Neural progenitor cell (in vitro differentiated cells): Measurements from ENCODE around the gene MVK. TPM values are rescaled to one million over a fixed set of nuclear protein-coding genes. Genes with fewer than 3 reads are reported as not detected.

Experiments
- DNase-seq: peaks from one replicate; pipeline ENCODE4 v3.0.0-alpha.2; 2016; ENCODE audit warnings: low spot score
- H2AFZ ChIP-seq: fragments of 200-600 bp; sonication (generic); replicated peaks from 2 replicates; pipeline ENCODE4 v1.6.1; 2016; ENCODE audit warnings: antibody characterized with exemption
- H3F3A ChIP-seq: fragments of 200-600 bp; sonication (generic); 2 replicates; pipeline ENCODE4 v1.6.1; 2016; ENCODE audit warnings: antibody characterized with exemption, low read depth
- H3K27ac ChIP-seq: fragments of 200-600 bp; sonication (generic); 2 replicates; pipeline ENCODE4 v1.5.1; 2016; ENCODE audit warnings: mild to moderate bottlenecking
- H3K27me3 ChIP-seq: fragments of 200-600 bp; sonication (generic); 2 replicates; pipeline ENCODE4 v1.6.1; 2016; ENCODE audit warnings: mild to moderate bottlenecking, moderate library complexity
- H3K36me3 ChIP-seq: fragments of 200-600 bp; sonication (generic); 2 replicates; pipeline ENCODE4 v1.5.1; 2016
- H3K4me1 ChIP-seq: fragments of 200-600 bp; sonication (generic); 2 replicates; pipeline ENCODE4 v1.6.1; 2016; ENCODE audit warnings: mixed run types
- H3K4me2 ChIP-seq: fragments of 200-600 bp; sonication (generic); 2 replicates; pipeline ENCODE4 v1.6.1; 2016
- H3K4me3 ChIP-seq: fragments of 200-600 bp; sonication (generic); 2 replicates; pipeline ENCODE4 v1.5.1; 2016
- H3K79me2 ChIP-seq: fragments of 200-600 bp; sonication (generic); 2 replicates; pipeline ENCODE4 v1.6.1; 2016; ENCODE audit warnings: low read depth
- H3K9ac ChIP-seq: fragments of 200-600 bp; sonication (generic); 2 replicates; pipeline ENCODE4 v1.6.1; 2016
- H3K9me3 ChIP-seq: fragments of 200-600 bp; sonication (generic); 2 replicates; pipeline ENCODE4 v1.5.1; 2016; ENCODE audit warnings: low read depth
- H4K20me1 ChIP-seq: fragments of 200-600 bp; sonication (generic); 2 replicates; pipeline ENCODE4 v1.6.1; 2016; ENCODE audit warnings: low read depth
- H3K27ac Mint-ChIP-seq: 3 replicates; pipeline ENCODE4 v1.8.0; 2021; ENCODE audit warnings: mixed read lengths
- H3K27me3 Mint-ChIP-seq: 2 replicates; pipeline ENCODE4 v1.8.0; 2022; ENCODE audit warnings: low read depth, mild to moderate bottlenecking, inconsistent platforms, moderate library complexity, mixed read lengths; ENCODE audit not compliant: insufficient read depth
- H3K36me3 Mint-ChIP-seq: 3 replicates; pipeline ENCODE4 v1.8.0; 2021; ENCODE audit warnings: mixed read lengths
- H3K4me1 Mint-ChIP-seq: 3 replicates; pipeline ENCODE4 v1.8.0; 2021; ENCODE audit warnings: mixed read lengths
- H3K4me3 Mint-ChIP-seq: 3 replicates; pipeline ENCODE4 v1.8.0; 2021; ENCODE audit warnings: mild to moderate bottlenecking, moderate library complexity, mixed read lengths
- H3K9me3 Mint-ChIP-seq: 3 replicates; pipeline ENCODE4 v1.8.0; 2020; ENCODE audit warnings: mixed read lengths
- EZH2 ChIP-seq: fragments of 200-600 bp; sonication (generic); IDR thresholded peaks from 2 replicates; pipeline ENCODE4 v1.6.1; 2017; ENCODE audit warnings: antibody characterized with exemption, mild to moderate bottlenecking, moderate library complexity
- EZH2phosphoT487 ChIP-seq: fragments of 200-600 bp; sonication (generic); IDR thresholded peaks from 2 replicates; pipeline ENCODE4 v1.6.1; 2017; ENCODE audit warnings: antibody characterized with exemption
- total RNA-seq: library from RNA; depleted of rRNA; stranded (reverse); fragments of >200 nt; gene quantifications from 2 replicates; pipeline ENCODE4 v1.2.3, GENCODE V29; 2015; ENCODE audit warnings: low replicate concordance
- TF ChIP-seq, protein P1 (sequence below): fragments of 200-600 bp; sonication (generic); IDR thresholded peaks from 2 replicates; pipeline ENCODE4 v1.5.1; 2017; ENCODE audit warnings: antibody characterized with exemption, mild to moderate bottlenecking

MVK gene
- total RNA-seq, 1 donor from 2014 or later = 8.3 TPM

DNA sequence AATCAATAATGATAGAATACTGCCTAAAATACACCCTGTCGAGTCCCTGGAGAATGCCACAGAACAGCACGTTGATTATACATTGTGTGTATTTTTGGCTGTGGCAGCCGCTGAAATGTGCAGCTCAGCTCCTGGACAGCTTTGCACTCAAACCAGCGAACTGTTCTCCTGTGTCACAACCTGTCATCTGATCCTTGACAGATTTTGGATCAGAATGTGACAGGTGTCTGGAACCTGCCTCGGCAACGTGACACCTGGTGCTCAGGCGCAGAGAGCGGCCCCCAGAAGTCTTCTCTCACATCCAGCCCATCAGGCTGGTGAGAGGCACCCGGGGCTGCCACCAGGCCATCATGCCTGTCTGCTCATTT lies 19.3 kb downstream of the MVK start:
- Histone ChIP-seq H3K9me3 (no peaks in the 10 kb centered on the region), H2AFZ (no peak overlapping the region), H3K79me2 (no peaks in the 10 kb centered on the region), H3K36me3 (no peaks in the 10 kb centered on the region), H3K4me1 (peaks cover 16% of the 10 kb centered on the region), H3K4me2 (no peak overlapping the region), H3K4me3 (no peak overlapping the region), H3K27ac (no peak overlapping the region), H3K9ac (no peak overlapping the region), H4K20me1 (no peaks in the 10 kb centered on the region), H3K27me3 (no peaks in the 10 kb centered on the region), H3F3A (peaks cover 14% of the 10 kb centered on the region)
- Mint-ChIP-seq H3K4me1 (peaks cover 30% of the 10 kb centered on the region), H3K27ac (no peak overlapping the region), H3K27me3 (peaks cover 3% of the 10 kb centered on the region), H3K9me3 (no peaks in the 10 kb centered on the region), H3K36me3 (peaks cover 15% of the 10 kb centered on the region), H3K4me3 (no peak overlapping the region)
- TF ChIP-seq EZH2 = no peak
- TF ChIP-seq, protein P1, sequence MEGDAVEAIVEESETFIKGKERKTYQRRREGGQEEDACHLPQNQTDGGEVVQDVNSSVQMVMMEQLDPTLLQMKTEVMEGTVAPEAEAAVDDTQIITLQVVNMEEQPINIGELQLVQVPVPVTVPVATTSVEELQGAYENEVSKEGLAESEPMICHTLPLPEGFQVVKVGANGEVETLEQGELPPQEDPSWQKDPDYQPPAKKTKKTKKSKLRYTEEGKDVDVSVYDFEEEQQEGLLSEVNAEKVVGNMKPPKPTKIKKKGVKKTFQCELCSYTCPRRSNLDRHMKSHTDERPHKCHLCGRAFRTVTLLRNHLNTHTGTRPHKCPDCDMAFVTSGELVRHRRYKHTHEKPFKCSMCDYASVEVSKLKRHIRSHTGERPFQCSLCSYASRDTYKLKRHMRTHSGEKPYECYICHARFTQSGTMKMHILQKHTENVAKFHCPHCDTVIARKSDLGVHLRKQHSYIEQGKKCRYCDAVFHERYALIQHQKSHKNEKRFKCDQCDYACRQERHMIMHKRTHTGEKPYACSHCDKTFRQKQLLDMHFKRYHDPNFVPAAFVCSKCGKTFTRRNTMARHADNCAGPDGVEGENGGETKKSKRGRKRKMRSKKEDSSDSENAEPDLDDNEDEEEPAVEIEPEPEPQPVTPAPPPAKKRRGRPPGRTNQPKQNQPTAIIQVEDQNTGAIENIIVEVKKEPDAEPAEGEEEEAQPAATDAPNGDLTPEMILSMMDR = no peak
- TF ChIP-seq EZH2phosphoT487 = no peak
- no peak for DNase-seq

DNA sequence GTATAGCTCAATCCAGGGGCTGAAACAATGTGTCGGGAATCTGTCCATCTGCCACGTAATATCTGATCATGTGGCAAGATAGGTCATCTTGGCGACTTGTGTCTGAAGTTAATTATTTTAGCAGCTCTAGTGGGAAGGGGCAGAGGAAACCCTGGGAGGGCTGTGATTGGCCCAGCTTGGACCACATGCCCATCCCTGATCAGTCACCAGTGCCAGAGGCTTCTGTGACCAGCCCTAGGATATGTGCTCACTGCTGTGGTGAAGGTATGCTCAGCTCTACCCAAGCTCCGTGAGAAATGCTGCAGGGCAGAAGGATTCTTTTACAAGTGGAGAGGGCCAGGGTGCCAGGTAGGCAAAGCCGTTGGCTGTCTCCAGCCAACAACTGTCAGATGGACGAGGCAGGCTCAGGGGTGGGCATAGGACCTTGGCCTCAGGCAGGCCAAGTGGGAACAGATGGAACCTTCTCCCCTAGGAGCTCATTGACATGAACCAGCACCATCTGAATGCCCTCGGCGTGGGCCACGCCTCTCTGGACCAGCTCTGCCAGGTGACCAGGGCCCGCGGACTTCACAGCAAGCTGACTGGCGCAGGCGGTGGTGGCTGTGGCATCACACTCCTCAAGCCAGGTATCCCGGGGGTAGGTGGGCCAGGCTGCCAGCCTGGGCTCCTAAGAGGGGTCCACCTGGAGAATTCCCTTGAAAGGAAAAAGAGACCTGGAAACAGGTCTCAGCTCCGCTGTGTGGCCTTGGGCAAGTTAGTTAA lies 21.1 kb downstream of the MVK start:
- H3K9me3 ChIP-seq = no peaks in the 10 kb centered on the region
- Mint-ChIP-seq H3K4me1 (peaks cover 25% of the 10 kb centered on the region), H3K4me3 (no peak overlapping the region), H3K36me3 (peaks cover 6% of the 10 kb centered on the region), H3K27me3 (peaks cover 2% of the 10 kb centered on the region), H3K9me3 (no peaks in the 10 kb centered on the region), H3K27ac (no peak overlapping the region)
- no peaks in the 10 kb centered on the region for H4K20me1 ChIP-seq
- no peak overlapping the region for H3K9ac ChIP-seq
- no peaks in the 10 kb centered on the region for H3K79me2 ChIP-seq
- no peaks in the 10 kb centered on the region for H3K27me3 ChIP-seq
- H3K4me3 ChIP-seq = no peak overlapping the region
- H3K4me1 ChIP-seq = peaks cover 13% of the 10 kb centered on the region
- no peak for DNase-seq
- no peaks in the 10 kb centered on the region for H3K36me3 ChIP-seq
- TF ChIP-seq, protein P1 = no peak
- TF ChIP-seq EZH2 (no peak), EZH2phosphoT487 (no peak)
- H2AFZ ChIP-seq = no peak overlapping the region
- H3F3A ChIP-seq = peaks cover 1% of the 10 kb centered on the region
- no peak overlapping the region for H3K4me2 ChIP-seq
- no peak overlapping the region for H3K27ac ChIP-seq

DNA sequence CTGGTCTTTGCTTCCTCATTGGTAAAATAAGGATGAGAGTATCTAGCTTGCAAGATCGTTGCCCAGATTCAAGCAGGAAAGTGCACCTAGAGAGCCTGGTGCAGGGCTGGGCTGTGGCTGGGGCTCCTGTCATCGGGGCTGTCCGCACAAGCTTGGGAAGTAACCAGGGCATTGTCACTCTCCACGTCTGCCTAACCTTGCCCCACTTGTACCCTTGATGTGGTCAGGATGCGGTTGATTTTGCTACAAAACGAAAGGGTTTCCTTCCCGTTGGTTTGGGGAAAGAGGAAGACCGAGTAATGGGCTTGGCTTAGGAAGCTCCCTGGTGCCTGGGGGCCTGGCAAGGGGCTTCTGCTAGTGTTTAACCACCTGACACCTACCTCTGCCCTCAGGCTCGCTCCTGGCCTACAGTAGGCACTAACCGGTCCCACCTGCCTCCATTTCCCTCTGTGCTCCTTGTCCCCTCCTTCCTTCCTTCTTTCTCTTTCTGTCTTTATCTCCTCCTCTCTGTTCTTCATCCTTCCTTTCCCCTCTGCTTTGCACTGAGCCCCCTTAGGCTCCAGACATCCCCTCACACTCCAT lies 21.8 kb downstream of the MVK start:
- Histone ChIP-seq H2AFZ (no peak overlapping the region), H3F3A (no peaks in the 10 kb centered on the region), H3K4me1 (peaks cover 12% of the 10 kb centered on the region), H3K79me2 (no peaks in the 10 kb centered on the region), H3K4me3 (no peak overlapping the region), H3K36me3 (no peaks in the 10 kb centered on the region), H3K27me3 (no peaks in the 10 kb centered on the region), H3K27ac (no peak overlapping the region), H4K20me1 (no peaks in the 10 kb centered on the region), H3K9ac (no peak overlapping the region), H3K9me3 (no peaks in the 10 kb centered on the region), H3K4me2 (no peak overlapping the region)
- Mint-ChIP-seq H3K27ac (no peak overlapping the region), H3K9me3 (no peaks in the 10 kb centered on the region), H3K4me1 (peaks cover 20% of the 10 kb centered on the region), H3K4me3 (no peak overlapping the region), H3K27me3 (peaks cover 2% of the 10 kb centered on the region), H3K36me3 (peaks cover 6% of the 10 kb centered on the region)
- no peak for DNase-seq
- TF ChIP-seq, protein P1 = no peak
- TF ChIP-seq EZH2 (no peak), EZH2phosphoT487 (no peak)
